Lower leg skin (tissue), 4 donors: ENCODE data around the gene TBC1D22A. TPM values are rescaled to one million over a fixed set of nuclear protein-coding genes. Genes with fewer than 3 reads are reported as not detected.
A peak's percentile ranks its signal among the peaks of the same experiment; 100 is the strongest.
"Not testable (repeated sequence)": the region's sequence is repeated elsewhere in the genome, so short reads cannot be mapped to it uniquely, and the experiment has no call there.

ENCODE experiments used
- DNase-seq, 2 donors: peaks; one replicate each; pipeline ENCODE4 v3.0.0-alpha.2; 2019; ENCODE audit warnings: low spot score in 2 of 2
- H3K4me3 ChIP-seq: fragments of 200-600 bp; sonication (generic); 2 replicates; pipeline ENCODE4 v1.5.1; 2017; ENCODE audit warnings: mild to moderate bottlenecking, low read depth; ENCODE audit not compliant: poor library complexity, severe bottlenecking
- CTCF ChIP-seq, 3 donors: fragments of 450-650 bp; IDR thresholded peaks; one replicate each; pipeline ENCODE4 v1.5.1; 2016; ENCODE audit warnings: antibody characterized with exemption in 3 of 3, mild to moderate bottlenecking in 3 of 3, moderate library complexity in 2 of 3
- POLR2A ChIP-seq, 2 donors: fragments of 450-650 bp; IDR thresholded peaks; one replicate each; pipeline ENCODE4 v1.6.1; 2016 to 2017; ENCODE audit warnings: antibody characterized with exemption in 2 of 2, mild to moderate bottlenecking in 1 of 2, moderate library complexity in 1 of 2
- WGBS, 2 donors: methylation state at CpG; one replicate each; pipeline ENCODE4 v1.1.5; 2018; 5-methylcytosine and 5-hydroxymethylcytosine counted together
- intact Hi-C: fragments of 100-400 bp; cut with DNase I; formaldehyde crosslinking; loops from one replicate; pipeline ENCODE4 v1.15.0; 2023; ENCODE audit warnings: low total_unique reads
- total RNA-seq, 4 donors: library from RNA; depleted of rRNA; stranded (reverse); fragments of >200 nt; gene quantifications; one replicate each; pipeline ENCODE4 v1.1.0, GENCODE V29; 2016

Gene TBC1D22A
- total RNA-seq, 4 donors from 2014 or later, result 21.8 to 32.3 (median 31.6) TPM

- no peak for DNase-seq
- intact Hi-C loops, result no loop called here
- TF ChIP-seq POLR2A (IDR thresholded peaks at IDR 0.05), result no peak
- no peak for TF ChIP-seq CTCF (IDR thresholded peaks at IDR 0.05)
- 29 to 50% methylated on average over 5 to 7 of the region's 9 CpGs for WGBS, 2 donors
- H3K4me3 ChIP-seq, result no peak overlapping the region
These were observed 31.7 kb upstream of the TBC1D22A start for GRCh38 chr22:46730568-46731245.

- intact Hi-C loops, result no loop called here
- H3K4me3 ChIP-seq, result no peak overlapping the region
- TF ChIP-seq POLR2A (IDR thresholded peaks at IDR 0.05) (no peak), CTCF (IDR thresholded peaks at IDR 0.05) (no peak)
- 54 to 56% methylated on average over 16 to 22 of the region's 22 CpGs for WGBS, 2 donors
- DNase-seq, result no peak
These were observed 31.0 kb upstream of the TBC1D22A start for GRCh38 chr22:46731246-46732040.

GRCh38 chr22:46732041-46732379 lies 30.4 kb upstream of the TBC1D22A start:
- no peak for TF ChIP-seq CTCF (IDR thresholded peaks at IDR 0.05)
- no peak for TF ChIP-seq POLR2A (IDR thresholded peaks at IDR 0.05)
- intact Hi-C loops, result no loop called here
- WGBS, 2 donors, result 88 to 92% methylated on average over 14 of the region's 14 CpGs
- DNase-seq, result no peak
- no peak overlapping the region for H3K4me3 ChIP-seq

GRCh38 chr22:46732513-46732912 lies 29.9 kb upstream of the TBC1D22A start:
- no peak for DNase-seq
- intact Hi-C loops, result no loop called here
- 77 to 84% methylated on average over 7 of the region's 7 CpGs for WGBS, 2 donors
- no peak for TF ChIP-seq CTCF (IDR thresholded peaks at IDR 0.05)
- no peak for TF ChIP-seq POLR2A (IDR thresholded peaks at IDR 0.05)
- no peak overlapping the region for H3K4me3 ChIP-seq

- H3K4me3 ChIP-seq, intact Hi-C loops, DNase-seq: not testable (repeated sequence)
- WGBS, 2 donors, result 30 to 42% methylated on average over 12 of the region's 12 CpGs
These were observed 28.2 kb upstream of the TBC1D22A start for GRCh38 chr22:46734213-46734722.

GRCh38 chr22:46734830-46735453 lies 27.5 kb upstream of the TBC1D22A start:
- no peak overlapping the region for H3K4me3 ChIP-seq
- intact Hi-C loops, result no loop called here
- DNase-seq, result peak in 1 of 2 donors; percentile 54
- TF ChIP-seq CTCF (IDR thresholded peaks at IDR 0.05), result no peak
- TF ChIP-seq POLR2A (IDR thresholded peaks at IDR 0.05), result no peak
- 27 to 44% methylated on average over 12 of the region's 12 CpGs for WGBS, 2 donors
